GM21723 (cell line): Measurements from ENCODE around the gene CDCA8.

Experiments used
- ATAC-seq: cut with Tn5 transposase; IDR thresholded peaks from one replicate; pipeline ENCODE4 v1.9.1; 2021; ENCODE audit warnings: mild to moderate bottlenecking, moderate library complexity; ENCODE audit not compliant: unreplicated experiment

CDCA8 gene

DNA sequence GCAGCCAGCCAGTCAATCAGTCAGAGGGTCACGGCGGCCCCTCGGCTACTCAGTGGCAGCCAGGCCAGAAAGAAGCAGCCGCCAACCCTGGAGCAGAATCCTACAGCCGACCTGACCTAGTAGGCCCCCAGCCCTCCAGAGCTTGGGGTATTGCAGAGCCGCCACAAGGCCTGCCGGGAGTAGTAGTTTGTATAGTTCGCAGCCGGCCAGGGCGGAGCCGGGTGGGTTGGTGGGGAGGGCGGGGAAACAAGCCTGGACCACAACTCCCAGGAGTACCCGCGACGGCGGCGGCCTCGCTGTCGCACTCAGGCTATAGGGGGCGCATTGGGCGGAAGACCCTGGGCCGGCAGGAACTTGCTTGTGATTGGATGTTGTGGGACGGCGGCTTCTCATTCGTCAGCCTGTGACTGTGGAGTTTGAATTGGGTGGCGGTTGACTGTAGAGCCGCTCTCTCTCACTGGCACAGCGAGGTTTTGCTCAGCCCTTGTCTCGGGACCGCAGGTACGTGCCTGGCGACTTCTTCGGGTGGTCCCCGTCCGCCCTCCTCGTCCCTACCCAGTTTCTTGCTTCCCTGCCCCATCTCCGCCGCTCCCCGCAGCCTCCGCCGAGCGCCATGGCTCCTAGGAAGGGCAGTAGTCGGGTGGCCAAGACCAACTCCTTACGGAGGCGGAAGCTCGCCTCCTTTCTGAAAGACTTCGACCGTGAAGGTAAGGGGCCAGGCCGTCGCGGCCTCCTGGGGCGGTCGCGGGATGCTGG, at the start of gene CDCA8:
TSS of gene CDCA8 (plus strand) at position 439 of the 756 bp plus-strand sequence. CDS start at position 614, 175 bp downstream.
- peak; percentile 79 for ATAC-seq

DNA sequence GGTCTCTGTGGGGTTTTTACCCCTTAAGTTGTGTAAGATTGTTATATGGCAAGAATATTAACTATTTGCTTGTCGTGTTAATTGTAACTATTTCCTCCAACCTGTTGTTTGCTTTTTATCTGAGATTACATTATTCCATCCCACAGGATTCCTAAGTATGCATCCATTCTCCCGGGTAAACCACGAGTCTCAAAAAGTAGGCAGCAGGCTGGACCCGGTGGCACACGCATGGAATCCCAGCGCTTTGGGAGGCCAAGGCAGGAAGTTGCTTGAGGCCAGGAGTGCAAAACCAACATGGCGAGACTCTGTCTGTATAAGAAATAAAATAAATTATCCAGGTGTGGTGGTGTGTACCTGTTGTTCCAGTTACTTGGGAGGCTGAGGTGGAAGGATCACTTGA, 45.0 kb upstream of the CDCA8 start:
- ATAC-seq = no peak

DNA sequence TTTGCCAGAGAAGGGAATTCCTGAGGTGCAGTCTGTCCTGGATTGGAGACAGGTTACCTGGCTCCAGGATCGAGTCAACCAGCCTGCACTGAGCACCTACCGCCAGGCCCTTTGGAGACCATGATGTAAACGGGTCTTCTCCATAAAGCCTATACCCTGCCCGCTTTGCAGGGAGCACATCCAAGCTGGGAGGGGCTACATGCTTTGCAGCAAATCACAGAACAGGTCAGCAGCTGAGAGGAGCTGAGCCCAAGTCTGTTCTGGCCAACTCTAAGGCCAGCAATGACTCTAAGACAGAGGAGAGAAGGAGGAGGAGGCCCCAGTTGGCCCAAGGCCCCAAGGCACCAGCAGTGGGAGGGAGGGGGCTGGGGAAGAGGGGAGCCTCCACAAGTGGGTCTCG, 42.1 kb upstream of the CDCA8 start:
- no peak for ATAC-seq

DNA sequence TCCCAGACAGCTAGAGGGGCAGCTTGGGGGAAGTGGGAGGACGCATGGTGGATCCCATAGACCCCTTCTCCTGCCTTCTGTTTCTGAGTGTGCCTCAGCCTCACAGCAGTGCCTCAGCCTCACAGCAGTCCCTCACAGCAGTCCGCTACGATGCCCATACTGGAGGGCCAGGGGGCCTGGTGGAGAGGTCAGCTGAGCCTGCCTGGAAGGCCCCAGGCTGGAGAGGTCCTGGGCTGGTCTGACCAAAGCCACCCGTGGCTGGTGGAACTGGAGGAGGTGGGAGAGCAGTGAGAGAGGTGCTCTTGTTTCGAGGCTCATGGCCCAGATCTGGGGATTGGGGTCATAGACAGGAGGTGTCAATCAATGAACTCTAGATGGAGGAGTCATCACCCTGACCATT, 41.6 kb upstream of the CDCA8 start:
- ATAC-seq = no peak

DNA sequence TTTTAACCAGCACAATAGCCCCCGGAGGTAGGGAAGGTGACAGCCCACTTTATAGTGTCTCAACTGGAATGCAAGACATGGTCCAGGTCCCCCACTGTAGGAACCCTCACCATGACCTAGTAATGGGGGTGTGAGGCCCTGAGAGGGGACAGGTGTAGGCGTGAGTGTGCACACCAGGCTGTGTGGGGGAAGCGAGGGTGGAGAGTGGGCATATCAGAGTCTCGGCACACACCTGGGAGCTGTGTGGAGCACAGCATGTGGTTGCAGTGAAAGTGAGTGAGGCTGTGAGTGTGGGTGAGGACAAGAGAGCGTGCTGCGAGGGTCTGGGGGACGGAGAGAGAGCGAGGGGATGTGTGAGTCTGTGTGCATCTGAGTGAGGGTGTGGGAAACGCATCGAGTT, 40.5 kb upstream of the CDCA8 start:
- ATAC-seq = no peak

DNA sequence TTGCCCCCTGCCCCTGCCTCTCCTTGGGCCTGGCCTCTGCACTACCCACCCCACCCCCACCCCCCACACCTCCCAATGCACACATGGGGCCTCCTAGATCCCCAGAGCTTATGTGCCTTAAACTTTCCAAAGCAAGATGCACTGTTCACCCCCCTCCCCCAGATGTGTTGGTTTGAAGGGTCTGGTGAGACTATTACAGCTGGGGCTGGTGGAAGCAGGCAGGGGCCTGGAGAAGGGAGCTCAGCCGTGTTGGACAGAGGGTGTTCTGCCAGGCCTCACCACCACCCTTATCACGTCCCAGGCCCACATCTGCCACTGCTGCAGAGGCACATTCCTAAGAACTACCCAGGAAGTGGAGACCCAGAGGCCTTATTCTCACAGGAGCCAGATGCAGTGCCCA, 39.3 kb upstream of the CDCA8 start:
- ATAC-seq = no peak

DNA sequence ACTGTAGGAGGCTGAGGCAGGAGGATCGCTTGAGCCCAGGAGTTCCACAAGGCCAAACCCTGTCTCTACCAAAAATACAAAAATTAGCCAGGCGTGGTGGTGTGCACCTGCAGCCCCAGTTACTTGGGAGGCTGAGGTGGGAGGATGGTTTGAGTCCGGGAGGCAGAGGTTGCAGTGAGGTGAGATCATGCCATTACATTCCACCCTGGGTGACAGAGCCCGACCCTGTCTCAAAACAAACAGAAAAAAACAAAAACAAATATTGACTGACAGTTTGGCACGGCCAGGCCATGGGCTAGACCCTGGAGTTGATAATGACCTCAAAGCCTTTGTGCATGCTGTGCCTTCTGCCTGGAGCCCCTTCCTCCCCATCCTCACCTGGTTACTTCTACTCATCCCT, 38.4 kb upstream of the CDCA8 start:
- ATAC-seq = no peak

DNA sequence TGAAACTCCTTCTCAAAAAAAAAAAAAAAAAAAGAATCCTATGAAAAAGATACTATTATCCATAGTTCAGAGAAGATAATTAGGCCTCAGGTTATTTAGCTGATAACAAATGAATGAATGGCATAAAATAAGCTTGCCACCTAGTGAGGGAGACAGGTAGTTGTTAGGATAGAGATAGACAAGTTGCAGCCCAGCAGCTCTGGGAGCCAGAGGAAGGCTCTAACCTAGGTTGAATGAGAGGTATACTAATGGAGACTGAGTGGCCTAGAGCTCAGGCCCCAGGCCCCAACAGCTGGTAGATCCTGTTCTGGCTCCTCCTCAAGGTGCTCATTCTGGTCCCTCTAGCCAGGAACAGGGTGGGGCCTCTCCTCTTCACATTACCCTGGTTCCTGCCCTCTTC, 37.0 kb upstream of the CDCA8 start:
- no peak for ATAC-seq

DNA sequence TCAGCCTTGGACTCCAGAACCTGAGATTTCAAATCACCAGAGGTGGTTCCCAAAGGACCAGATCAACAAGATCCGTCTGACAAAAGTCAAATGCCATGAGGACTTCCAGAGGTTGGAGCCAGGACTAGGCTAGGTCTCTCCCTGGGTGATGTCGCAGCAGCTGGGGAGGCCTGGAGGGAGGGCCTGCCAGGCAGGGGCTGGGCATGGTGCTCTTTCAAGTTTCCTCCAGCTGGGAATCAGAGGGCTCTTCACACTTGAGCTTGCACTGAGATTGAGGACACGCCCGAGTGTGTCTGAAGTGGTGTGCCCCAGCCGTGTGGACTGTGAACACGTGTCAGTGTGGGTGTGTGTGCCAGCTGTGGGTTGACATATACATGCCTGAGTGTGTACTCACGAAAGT, 36.3 kb upstream of the CDCA8 start:
- ATAC-seq = no peak

DNA sequence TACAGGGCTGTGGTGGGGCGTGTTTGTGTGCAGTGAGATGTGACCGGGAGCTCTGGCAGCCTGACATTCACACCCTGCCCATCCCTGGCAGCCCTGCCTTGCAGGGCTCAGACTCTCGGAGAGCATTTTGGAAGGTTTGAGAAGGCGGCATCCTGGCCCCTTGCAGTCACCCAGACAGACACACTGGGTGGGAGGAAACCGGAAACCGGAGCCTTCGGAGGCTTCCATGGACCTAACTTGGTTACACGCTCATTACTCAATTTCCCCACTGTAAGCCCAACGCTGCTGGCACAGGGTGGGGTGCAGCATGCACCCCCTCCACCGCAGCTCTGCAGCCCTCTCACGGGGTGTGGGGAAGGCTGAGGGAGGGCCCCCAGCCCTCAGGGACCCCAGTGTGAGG, 35.4 kb upstream of the CDCA8 start:
- ATAC-seq = no peak

DNA sequence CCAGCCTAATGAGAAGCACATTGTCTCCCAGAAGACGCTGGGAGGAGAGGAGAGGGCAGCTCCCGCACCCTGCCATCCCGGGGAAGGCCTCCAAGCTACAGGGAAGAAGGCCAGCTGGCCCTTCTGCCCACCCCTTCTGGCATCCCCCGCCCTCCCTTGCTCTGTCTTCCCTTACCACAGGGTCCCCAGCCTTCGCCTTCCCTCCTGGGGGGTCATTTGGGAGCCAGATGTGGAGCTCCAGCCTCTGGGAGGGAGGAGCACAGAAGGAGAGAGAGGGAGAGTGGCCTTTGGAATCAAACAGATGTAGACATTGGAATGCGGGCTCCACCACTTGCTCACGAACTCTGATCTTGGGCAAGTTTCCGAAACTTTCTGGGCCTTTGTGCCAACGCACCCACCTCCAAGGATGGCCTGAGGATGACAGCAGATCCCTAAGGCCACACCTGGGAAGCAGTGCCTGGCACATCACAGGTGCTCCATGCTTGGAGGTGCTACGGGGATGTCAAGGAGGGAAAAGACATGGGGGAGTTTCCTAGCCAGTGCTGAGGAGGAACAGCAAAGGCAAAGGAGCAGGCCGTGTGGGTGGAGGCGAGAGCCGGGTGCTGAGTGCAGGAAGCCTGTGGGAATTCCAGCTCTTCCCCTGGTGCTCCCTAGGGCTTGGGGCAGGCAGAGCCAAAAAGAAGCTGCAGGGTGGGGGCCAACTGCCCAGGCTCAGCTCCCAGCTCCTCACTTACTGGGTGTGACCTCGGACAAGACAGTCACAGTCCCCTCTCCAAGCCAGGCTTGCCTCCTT, 34.5 kb upstream of the CDCA8 start:
- no peak for ATAC-seq

DNA sequence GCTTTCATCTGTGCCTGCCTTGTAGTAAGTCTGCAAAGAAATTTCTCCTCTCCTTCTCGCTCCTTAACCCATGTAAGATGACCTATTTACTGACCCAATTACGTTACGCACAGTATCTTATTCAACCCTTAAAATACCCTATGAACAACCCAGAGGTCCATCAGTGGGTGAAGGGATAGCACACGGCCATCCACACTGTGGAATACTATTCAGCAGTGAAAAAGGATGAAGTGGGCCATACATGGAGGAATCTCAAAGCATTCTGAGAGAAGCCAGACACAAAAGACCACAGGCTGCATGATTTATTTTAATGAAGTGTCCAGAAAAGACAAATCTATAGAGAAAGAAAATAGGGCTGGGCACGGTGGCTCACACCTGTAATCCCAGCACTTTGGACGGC, 33.8 kb upstream of the CDCA8 start:
- ATAC-seq = no peak

DNA sequence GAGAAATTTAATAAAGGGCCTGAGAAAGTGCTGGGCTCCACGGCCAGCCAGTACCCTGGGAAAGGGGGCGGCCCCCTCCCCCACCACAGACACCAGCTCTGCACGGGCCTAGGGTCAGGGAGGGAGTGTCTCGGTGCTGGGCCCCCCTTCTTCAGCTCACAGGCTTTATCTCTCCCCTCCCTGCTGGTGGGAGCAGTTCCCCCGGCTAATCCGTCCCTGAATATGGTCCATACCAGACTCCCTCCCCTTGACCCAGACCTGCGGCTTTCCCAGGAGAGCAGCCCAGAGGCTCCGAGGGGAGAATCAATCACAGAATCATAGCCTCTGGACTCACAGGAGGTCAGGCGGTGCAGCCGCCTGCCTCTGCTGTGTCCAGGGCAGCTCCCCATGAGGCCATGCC, 31.7 kb upstream of the CDCA8 start:
- ATAC-seq = no peak

DNA sequence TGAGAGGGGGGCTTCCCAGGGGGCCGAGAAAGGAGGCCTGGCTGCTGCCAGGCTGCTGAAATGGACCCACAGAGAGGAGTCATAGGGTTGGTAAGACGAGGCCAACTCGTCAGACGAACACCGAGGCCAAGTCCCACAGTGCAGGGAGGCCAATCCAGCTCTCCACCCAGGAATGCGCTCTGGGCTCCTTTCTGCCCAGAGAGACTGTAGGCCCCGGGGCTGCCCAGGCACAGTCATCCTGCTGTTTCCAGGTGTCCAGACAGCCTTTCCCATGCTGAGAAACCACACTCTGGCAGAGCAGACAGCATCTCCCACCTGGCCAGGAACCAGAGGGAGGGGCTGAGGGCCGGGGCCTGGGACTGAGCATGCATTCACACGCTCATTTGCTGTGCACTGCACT, 30.9 kb upstream of the CDCA8 start:
- no peak for ATAC-seq

DNA sequence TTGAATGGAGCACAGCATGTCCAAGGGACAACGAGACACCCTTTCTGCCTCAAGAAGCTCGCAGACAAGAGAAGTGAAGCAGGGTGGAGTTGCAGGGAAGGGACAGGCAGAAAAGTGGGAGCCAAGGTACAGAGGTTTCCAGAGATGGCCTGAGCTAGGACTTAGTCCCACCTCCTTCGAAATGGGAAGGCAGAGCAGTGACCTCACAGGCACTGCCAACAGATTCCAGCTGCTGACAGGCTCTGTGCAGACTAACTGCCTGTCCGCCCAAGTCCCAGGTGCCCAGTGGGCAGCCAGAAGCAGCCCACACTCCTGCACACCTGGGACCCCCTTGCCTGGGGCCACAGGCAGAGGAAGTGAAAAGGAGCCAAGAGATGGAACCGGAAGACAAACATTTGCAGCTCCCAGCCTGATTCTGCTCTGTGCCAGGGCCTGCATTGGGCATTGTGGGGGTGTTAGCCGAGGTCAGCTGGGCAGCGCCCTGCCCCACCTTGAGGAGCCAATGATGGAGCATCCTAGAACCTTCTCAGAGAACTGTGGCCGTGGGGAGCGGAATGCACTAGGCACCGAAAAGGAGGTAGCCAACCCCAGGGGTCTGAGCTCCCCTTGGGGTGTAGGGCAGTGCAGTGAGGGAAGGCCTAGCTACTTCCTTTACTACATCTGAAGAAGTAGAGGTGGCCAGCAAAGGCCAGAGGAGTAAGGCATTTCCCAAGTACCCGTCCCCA, 30.1 kb upstream of the CDCA8 start:
- no peak for ATAC-seq

DNA sequence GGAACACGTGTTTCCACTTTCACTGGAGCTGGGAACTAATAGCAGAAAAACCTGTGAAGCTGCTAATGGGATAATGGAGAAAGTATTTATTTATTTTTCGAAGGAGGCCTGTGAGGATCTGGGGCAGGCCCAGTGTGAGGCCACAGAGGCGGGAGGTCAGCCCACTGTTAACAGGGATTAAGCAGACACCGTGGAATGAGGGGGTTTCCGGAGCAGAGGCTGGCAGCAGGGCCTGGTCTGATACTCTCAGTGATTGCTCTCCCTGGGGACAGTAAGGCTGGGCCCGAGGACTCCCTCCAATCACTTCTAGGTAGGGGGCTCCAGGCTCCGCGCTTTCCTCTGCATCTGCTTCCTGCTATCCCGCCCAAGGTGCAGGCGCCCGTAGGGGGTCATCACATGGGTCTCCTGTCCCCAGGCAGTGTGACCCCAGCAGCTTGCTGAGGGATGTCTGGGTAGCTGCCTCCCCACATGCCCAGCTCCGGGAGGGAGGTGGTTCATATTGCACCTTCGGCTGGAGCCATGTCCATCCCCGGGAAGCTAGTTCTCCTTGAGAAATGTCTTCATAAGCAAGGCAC, 28.8 kb upstream of the CDCA8 start:
- ATAC-seq = no peak

DNA sequence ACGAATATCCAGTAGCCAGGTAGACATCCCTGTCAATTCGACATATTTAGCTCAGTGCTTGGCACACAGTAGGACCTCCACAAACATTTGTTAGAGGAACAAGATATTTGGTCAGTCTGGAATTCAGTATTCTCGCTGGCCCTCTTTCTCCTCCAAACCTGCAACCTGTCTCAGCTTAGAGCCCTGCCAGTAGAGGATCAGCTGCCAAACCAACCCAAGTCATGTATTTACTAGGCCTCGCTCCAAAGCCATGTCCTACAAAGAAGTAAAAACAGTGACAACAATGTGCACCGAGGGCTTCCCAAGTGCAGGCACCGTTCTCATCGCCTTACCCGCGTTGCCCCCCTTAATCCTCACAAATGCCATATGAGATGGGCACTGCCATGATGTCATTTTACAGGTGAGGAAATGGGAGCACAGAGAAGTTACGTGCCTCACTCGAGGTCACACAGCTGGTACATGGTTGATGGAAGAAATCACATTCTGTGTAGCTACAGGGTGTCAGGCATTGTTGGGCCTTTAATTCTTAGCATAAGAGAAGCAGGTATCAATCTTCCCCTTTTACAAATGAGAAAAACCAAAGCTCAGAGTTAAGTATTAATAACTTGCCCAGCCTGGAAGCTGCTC, 26.0 kb upstream of the CDCA8 start:
- ATAC-seq = no peak

DNA sequence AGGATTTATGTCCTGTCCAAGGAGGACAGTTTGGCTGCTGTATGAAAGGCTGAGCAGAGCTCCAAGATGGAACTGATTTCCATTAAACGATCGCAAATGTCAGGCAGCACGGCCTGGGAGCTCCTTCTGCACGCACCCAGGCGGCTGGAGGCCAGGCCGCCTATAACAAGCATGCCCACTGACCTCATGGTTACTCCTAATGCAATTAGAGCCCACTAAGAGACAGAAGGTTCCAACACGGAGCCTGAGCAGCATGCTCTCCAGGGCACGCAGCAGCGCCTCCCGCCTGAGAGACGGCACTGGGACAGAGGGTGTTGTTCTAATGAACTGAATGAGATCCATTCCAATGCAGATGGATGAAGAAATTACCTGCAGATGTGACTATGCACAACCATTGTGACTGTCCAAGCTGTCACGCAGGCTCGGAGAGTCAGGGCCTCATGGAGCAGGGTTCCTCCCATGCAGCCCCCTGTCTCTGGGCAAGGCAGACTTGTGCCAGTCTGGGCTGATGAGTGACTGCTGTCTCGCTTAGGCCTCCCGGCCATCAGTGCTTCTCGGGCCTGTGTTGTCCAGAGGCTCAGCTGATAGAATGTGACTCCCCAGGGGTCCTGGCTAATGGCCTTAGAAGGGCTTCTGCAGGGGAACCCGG, 25.2 kb upstream of the CDCA8 start:
- no peak for ATAC-seq

DNA sequence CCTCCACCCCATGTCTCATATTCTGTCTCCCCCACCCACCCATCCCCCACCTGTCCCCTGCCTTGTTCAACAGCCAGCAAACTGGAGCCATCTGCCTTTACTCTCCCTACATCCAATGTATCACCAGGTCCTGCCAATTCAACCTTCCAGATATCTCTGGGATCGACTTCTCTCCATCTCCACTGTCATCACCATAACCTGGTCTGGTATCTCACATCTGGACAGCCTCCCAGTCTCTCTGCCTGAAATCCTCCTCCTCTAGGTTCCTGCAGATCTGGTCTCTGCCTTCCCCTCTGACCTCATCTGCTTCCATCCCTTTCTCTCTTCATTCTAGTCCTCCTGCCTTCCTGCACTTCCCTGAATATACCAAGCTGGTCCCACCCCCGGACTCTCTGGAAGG, 22.2 kb upstream of the CDCA8 start:
- no peak for ATAC-seq

DNA sequence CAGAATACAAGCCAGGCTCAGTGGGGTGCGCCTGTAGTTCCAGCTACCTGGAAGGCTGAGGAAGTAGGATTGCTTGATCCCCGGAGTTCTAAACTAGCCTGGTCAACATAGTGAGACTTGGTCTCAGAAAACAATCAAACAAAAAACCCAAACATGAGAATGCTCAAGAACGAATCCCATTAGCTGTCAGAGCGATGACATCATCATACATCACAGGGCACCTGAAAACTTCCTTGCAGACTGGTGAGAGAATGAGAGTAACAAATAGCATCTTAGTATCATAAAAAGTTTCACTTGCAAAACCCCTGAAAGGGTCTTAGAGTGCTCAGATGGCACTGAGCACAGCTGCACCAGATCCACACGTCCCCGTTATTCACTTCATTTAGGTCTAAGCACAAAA, 21.1 kb upstream of the CDCA8 start:
- no peak for ATAC-seq
